Kidney capillary endothelial cell (primary cell): Measurements from ENCODE around the gene RAD9A.
"Not testable (repeated sequence)": the region's sequence is repeated elsewhere in the genome, so short reads cannot be mapped to it uniquely, and the experiment has no call there.

Experiments
- DNase-seq: peaks from one replicate; pipeline ENCODE4 v3.0.0-alpha.2; 2018; ENCODE audit warnings: low spot score

Gene RAD9A

DNA sequence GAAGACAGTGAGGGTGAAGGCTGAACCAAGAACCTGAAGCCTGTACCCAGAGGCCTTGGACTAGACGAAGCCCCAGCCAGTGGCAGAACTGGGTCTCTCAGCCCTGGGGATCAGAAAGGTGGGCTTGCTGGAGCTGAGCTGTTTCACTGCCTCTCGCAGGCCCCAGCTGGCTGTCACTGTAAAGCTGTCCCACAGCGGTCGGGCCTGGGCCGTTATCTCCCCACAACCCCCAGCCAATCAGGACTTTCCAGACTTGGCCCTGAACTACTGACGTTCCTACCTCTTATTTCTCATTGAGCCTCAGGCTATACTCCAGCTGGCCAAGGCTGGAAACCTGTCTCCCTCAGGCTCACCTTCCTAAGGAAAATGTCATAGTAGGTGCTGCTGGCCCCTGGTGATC is 5.8 kb downstream of the RAD9A start:
- no peak for DNase-seq

DNA sequence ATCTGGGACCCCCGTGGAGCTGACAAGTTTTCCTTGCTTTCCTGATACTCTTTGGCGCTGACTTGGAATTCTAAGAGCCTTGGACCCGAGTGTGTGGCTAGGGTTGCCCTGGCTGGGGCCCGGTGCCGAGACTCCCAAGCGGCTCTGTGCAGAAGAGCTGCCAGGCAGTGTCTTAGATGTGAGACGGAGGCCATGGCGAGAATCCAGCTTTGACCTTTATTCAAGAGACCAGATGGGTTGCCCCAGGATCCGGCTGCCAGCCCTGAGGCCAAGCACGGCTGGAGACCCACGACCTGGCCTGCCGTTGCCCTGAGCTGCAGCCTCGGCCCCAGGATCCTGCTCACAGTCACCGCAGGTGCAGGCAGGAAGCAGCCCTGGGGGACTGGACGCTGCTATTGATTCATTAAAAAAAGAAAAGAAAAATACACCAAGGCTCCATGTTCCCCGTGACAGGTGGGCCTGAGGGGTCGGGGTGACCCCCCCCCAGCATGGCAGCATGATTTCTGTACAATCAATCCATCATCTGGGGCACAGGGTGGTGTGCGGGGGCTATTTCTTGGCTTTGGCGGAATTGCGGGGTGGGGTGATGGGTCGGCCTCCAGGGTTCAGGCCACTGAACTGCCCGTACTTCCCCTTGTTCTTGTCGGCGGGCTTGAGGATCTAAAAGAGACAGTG is 6.3 kb downstream of the RAD9A start:
- no peak for DNase-seq

DNA sequence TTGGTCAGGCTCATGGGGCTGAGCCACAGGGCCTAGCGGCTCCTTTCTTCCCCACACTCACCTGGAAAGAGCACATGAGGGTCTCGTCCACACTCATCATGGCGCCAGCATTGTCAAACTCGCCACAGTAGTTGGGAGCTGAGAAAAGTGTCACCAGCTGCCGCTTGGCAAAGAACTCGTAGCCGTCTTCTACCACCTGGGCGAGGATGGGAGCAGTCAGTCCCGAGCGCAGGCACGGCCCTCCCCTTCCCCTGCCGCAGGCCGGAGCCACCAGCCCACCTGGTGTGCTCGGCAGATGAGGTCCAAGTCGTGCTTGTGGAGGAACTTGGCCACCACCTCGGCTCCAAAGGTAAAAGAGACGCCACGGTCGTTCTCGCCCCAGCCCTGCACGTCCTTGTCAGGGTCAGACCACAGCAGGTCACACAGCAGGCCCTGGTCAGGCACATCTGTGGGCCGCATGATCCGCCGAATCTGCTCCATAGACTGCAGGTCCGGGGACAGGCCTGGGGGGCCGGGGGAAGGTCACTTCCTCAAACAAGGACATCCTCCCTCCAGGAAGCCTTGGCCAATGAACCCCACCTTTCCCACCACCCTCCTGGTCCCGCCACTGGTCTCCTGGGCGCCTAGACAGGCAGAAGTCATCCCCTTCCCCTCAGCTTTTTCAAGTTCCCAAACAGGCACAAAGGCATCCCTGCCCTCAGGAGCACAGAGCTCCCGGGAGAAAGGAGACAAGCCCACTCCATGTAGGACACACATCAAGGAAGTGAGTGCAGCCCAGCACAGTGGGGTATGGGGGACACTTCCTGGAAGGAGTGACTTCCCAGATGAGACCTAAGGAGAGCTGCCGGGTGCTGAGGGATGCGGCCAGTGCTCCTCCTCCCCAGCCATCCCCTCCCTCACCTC is 7.1 kb downstream of the RAD9A start:
- no peak for DNase-seq

DNA sequence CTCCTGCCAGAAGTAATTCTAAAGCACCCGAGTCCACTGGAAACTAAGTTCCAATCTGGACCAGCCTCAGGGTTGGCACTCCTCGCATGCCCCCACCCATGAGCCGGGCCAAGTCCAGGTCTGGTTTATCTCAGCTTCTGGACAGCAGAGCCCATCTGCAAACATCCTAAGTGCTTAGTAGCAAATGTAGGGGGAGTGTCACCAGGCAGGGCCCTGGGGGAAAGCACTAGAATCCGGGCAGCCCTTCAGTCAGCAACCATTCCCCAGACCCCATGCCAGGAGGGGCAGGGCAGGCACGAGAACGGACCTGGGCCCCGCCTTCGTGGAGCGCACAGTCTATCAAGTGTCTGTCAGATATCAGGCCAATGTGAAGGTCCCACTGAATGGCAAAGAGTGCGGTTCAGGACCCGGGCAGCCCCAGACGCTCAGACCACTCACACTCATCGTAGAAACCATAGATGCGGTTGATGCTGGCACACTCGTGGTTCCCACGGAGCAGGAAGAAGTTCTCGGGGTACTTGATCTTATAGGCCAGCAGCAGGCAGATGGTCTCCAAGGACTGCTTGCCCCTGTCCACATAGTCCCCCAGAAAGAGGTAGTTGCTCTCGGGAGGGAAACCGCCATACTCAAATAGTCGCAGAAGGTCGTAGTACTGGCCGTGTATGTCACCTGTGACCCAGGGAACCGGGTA is 8.6 kb downstream of the RAD9A start:
- no peak for DNase-seq

DNA sequence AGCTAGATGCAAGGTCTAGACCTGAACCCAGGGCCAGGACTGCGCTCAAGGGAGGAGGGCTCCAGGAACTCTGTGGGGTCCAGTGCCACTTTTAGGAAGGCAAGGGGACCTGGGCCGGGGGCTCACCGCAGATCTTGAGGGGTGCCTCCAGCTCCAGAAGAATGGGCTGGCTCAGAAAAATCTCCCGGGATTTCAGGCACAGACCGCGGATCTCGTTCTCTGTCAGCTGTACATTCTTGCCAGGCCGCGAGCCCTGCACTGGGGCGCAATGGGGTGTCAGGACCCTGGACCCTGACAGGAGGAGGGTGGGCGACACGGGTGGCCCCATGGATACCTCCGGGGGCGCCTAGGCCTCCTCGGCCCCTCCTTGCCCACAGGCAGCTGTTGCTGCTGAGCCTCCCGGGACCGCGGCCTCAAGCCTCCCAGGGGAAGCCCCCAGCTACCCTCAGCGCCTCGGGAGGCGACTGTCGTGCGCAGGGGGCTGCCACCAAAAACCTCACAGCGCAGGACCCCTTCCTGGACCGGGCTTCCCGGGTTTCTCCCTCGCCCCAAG is 9.2 kb downstream of the RAD9A start:
- DNase-seq: no peak

DNA sequence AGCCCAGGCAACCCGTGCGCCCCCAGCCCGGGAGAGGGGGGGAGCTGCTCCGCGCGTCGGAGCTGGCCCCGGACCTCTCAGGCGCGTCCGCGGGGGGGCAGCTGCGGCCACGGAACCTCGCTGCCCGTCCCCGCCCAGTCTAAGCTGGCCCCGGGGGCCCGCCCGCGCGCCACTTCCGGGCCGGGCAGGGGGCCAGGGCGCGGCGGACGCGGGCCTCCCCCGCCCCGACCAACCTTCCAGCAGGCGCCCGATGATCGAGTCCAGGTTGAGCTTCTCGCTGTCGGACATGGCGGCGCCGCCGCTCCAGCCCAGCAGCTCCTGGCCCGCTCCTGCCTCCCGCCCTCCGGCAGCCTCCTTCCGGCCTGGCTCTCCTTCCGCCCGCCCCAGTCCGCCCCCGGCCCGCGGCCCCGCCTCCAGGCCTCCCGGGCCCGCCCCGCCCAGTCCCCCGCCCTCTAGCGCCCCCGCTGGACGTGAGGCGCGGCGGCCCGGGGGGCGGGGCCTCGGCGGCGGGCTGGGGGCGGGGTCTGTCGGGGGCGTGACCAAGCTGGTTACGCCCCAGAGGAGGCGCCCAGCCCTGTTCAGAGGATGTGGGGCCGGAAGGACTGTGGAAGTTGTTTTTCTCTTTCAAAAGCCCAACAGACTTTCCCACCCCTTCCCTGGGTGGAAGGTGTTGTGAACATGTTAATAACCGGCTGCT is 9.9 kb downstream of the RAD9A start, which contains the start of gene PPP1CA:
TSS of gene PPP1CA (minus strand) at position 364 of the 697 bp plus-strand sequence. CDS start at position 288, 76 bp downstream.
- peak; percentile 86 for DNase-seq

DNA sequence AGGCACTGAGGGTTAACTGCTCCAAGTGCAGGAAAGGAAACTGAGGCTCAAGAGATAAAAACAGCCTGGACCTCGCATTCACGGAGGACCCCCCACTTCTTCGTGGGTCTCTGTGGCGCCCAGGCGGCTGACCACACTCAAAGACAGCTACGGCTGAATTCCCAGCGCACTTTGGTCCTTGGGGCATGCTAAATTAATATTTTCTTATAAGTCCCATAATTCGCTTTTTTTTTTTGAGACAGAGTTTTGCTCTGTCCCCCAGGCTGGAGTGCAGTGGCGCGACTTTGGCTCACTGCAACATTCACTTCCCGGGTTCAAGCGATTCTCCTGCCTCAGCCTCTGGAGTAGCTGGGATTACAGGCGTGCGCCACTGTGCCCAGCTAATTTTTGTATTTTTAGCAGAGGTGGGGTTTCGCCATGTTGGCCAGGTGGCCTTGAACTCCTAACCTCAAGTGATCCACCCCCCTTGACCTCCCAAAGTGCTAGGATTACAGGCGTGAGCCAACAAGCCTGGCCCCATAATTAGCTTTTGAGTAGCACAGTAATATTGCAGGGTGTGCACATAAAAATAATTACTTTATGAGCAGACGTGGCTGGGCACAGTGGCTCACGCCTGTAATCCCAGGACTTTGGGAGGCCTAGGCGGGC is 10.5 kb downstream of the RAD9A start:
- DNase-seq: not testable (repeated sequence)

DNA sequence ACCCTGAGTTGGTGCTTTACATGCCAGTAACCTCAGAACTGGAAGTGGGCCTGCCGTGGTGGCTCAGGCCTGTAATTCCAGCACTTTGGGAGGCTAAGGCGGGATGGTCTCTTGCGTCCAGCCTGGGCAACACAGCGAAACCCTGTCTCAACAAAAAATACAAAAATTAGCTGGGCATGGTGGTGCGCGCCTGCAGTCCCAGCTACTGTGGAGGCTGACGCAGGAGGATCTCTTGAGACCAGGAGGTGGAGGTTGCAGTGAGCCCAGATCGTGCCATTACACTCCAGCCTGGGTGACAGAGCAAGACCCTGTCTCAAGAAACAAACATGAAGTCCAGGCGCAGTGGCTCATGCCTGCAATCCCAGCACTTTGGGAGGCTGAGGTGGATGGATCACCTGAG is 11.3 kb downstream of the RAD9A start:
- DNase-seq: not testable (repeated sequence)

DNA sequence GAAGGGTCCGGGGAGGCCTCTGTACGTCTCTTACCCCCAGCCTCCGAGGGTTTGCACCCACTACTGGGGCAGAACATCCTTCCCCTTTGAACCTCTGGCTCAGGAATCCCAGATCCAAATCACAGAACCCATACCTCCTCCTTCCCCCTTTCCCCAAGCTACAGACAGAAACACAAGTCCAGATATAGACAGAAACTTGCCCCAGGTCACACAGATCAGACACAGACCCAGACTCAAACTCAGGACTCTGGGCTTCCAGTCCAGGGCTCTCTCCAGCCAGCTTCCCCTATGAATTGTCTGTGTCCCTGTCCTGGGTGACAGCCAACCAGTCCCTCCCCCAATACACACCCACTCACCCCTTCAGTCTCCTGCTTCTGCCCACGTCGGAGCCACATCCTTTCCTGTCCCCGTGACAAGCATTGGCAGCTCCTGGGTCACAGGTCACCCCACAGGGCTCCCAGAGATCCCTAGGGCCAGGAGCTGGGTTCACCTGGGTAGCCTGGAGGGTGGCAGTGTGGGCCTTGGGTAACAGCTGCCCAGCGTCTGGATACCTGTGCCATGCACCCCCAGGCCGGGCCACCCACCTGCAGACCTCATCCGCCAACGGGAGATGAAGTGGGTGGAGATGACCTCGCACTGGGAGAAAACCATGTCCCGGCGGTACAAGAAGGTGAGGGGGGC is 12.9 kb downstream of the RAD9A start:
- no peak for DNase-seq

DNA sequence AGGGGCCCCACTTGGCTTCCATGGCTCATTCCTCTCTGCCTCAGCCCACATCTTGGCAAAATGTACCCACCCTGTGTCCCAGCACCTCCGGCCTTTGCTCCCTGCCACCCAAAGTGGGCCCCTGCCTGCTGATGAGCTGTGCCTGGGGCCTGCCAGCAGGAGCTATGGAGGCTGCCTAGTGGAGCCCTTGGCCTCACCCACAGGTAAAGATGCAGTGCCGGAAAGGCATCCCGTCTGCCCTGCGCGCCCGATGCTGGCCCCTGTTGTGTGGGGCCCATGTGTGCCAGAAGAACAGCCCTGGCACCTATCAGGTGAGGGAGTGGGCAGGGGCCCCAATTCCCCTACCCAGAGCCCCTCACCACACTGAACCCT is 13.4 kb downstream of the RAD9A start:
- DNase-seq: no peak

DNA sequence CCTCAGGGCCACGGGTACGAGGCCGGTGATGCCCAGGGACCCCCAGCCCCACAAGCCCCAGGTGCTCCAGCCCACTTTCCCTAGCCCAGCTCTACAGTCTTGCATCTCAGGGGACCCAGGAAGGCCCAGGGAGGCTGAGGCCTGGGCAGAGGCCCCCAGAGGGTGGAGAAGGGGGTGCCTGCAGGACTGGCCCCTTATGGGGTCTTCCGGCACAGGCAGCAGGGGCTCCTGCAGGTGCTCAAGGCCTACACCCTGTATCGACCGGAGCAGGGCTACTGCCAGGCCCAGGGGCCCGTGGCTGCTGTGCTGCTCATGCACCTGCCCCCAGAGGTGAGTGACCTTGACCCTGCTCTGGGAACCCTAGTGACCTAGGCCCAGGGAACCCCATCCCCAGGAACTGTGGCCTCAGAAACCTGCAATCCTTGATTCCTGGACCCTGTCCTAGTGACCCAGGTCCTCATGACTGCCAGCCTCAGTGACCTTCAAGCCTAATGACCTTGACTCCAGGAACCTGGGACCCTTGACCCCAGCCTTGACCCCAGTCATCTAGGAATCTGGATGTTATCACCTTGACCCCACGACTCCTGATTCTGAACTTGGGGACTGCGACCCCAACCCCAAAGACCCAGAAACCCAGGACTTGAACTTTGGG is 14.0 kb downstream of the RAD9A start:
- DNase-seq: no peak

DNA sequence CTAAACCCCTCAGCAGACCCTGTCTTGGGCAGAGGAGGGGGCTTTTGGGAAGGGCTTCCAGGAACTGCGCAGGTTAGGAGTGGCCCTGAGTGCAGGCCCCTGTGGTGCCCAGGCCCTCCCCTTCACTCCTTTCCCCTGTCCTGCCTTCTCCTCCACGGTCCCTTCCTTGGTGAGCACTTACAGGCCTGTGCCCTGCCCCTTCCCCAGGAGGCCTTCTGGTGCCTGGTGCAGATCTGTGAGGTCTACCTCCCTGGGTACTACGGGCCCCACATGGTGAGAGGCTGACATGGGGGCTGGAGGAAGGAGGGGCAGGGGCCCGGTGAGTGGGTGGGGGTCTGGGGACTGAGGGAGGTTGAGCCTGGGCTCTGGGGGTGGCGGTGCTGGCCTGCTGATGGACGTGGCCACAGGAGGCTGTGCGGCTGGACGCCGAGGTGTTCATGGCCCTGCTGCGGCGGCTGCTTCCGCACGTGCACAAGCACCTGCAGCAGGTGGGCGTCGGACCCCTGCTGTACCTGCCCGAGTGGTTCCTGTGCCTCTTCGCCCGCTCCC is 14.7 kb downstream of the RAD9A start:
- DNase-seq: no peak

DNA sequence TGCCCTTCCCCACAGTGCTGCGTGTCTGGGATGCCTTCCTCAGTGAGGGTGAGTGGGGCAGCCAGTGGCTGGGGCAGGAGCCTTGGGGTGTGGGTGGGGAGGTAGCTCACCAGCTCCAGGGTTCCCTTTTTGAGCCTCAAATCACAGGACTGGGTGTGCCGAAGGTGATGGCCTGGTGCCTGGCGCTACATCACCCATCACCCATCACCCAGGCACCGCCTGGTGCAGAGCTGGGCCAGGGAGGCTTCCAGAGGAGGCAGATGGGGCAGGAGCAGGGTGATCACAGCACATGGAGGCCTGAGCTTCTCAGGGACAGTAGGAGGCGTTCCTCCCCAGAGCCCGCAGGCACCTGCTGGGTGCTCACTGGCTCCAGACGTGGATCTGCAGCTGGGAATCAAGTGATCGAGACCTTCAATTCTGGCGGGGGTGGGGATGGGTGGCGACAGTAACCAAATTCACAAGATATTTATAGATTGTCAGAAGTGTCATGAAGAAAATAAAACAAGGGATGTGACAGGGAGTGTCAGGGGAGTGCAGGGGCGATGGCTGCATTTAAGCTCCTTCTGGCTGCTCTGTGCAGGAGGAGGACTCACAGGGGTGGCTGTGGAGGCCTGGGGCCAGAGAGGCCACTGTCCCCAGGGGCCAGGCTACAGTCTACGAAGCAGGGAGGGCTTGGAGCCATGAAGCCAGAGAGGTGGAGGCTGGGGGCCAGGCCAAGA is 15.3 kb downstream of the RAD9A start:
- no peak for DNase-seq

DNA sequence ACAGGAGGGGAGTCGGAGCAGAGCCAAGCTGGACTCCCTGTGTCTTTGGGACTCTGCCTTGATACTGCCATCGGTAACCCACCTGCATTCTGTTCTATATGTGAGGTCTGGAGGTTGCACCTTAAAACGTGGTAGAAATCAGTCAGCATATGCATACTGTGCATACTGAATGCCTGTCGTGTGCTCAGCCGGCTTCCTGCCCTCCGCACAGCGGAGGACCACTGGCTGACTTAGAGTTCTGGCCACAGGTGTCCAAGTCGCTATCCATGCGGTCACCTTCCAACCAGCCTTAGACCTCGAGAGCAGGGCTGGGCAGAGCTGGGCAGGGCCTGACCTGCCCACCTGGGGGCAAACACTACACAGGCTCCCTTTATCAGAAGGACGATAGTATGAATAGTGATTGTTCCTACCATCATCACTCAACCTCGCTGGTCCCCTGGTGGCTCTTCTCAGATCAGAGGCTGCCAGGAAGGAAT is 15.9 kb downstream of the RAD9A start:
- no peak for DNase-seq

DNA sequence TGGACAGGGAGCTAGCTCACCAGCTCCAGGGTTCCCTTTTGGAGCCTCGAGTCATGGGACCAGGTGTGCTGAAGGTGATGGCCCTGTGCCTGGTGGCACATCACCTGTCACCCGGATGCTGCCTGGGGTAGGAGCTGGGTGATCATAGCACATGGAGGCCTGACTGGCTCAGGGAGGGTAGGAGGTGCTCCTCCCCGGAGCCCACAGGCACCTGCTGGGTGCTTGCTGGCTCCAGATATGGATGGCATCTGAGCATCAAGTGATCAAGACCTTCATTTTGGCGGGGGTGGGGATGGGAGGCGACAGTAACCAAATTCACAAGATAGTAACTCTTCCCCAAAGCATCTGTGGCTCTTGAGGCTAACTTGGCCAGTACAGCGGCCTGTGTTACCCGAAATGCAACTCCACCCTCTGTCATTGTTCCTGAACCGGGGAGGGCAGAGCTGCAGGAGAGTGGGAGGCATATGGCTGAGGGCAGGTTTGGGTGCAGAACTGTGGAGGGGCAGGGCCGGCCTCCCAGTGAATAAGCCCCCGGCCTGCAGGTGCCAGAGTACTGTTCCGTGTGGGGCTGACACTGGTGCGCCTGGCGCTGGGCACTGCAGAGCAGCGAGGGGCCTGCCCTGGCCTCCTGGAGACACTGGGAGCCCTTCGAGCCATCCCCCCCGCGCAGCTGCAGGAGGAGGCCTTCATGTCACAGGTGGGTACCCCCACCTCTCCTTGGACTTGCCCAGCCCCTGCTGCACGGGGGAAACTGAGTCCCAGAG is 16.8 kb downstream of the RAD9A start:
- no peak for DNase-seq

DNA sequence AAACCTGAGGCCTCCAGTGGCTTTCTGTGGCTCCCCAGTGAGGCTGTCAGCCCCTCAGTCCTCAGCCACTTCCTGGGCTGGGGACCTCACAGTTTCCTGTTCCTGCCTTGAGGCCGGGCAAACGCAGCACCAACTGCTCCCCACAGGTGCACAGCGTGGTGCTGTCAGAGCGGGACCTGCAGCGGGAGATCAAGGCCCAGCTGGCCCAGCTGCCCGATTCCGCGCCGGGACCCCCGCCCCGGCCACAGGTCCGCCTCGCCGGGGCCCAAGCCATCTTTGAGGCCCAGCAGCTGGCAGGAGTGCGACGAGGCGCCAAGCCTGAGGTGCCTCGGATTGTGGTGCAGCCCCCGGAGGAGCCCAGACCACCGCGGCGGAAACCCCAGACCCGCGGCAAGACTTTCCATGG is 17.5 kb downstream of the RAD9A start:
- DNase-seq: no peak

DNA sequence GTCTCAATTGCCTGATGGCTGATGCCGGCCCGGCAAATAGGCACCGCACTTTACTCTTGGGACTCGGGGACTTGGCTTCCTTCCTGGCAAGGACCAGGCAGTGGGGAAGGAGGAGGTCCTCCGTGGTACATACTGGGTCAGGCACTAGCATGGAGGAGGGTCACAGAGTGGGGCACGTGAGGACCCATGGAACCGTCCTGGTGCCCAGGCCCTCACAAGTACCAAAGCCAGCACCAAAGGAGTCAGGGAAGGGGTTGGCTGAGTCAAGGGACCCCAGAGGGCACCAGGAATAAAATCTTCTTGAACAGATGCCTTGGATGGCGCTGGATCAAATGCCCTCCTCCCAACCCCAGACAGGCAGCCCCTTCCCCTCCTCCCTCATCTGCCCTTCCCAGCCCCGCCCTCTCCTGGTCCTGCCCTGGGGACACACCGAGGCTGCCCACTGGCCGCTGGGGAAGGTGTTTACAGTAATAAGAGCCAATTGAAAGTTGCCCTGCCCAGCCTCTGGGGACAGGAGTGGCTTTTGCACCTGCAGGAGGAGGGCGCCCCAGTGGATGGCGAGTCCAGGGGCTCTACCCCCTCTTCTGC is 18.1 kb downstream of the RAD9A start:
- DNase-seq: no peak

DNA sequence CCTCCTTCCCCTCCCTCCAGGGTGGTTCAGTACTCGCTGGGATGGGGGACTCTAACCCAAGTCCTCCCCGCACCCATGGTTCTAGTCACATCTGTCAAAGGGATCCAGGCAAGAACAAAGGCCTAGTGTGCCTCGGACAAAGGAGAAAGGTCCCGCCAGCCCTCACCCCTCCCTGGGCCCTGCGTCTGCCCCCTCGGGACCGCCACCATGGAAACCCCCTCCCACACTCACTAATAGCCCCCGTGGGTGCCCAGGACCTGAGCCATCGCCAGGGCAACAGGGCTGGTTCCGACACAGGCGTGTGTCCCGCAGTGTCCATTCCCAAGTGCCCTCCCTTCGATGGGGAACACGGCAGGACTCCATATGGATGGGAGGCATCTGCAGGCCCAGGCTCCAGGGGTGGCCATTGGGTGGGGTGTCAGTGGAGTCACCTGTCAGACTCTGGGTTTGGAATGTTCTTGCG is 18.6 kb downstream of the RAD9A start:
- DNase-seq: no peak
